Measurements from ENCODE around the gene WDCP. TPM values are rescaled to one million over a fixed set of nuclear protein-coding genes. Genes with fewer than 3 reads are reported as not detected.

The WDCP gene
- total RNA-seq, 4 donors from 2014 or later, result 6.1 to 8.1 (median 6.4) TPM

- Histone ChIP-seq H3K4me3 (peak overlapping the region; percentile 59 to 78 (median 64)), H3K9me3 (no peaks in the 10 kb centered on the region), H3K36me3 (peaks cover 0 to 46% (median 0%) of the 10 kb centered on the region in 3 donors), H3K4me1 (peaks cover 0 to 17% (median 8%) of the 10 kb centered on the region in 4 donors), H3K27me3 (no peaks in the 10 kb centered on the region), H3K27ac (peak overlapping the region; percentile 90 to 96 (median 92))
- DNase-seq (ENCODE audit: low spot score in 2 of 2), result no peak
- no peak for TF ChIP-seq EP300 (IDR thresholded peaks at IDR 0.05)
- no peak for TF ChIP-seq CTCF (IDR thresholded peaks at IDR 0.05)
- no peak for TF ChIP-seq POLR2A (IDR thresholded peaks at IDR 0.05)
- WGBS, 2 donors, result 8 to 19% methylated on average over 11 of the region's 11 CpGs
Measured at GRCh38 chr2:24085200-24085489, 38.0 kb upstream of the WDCP start.

DNA sequence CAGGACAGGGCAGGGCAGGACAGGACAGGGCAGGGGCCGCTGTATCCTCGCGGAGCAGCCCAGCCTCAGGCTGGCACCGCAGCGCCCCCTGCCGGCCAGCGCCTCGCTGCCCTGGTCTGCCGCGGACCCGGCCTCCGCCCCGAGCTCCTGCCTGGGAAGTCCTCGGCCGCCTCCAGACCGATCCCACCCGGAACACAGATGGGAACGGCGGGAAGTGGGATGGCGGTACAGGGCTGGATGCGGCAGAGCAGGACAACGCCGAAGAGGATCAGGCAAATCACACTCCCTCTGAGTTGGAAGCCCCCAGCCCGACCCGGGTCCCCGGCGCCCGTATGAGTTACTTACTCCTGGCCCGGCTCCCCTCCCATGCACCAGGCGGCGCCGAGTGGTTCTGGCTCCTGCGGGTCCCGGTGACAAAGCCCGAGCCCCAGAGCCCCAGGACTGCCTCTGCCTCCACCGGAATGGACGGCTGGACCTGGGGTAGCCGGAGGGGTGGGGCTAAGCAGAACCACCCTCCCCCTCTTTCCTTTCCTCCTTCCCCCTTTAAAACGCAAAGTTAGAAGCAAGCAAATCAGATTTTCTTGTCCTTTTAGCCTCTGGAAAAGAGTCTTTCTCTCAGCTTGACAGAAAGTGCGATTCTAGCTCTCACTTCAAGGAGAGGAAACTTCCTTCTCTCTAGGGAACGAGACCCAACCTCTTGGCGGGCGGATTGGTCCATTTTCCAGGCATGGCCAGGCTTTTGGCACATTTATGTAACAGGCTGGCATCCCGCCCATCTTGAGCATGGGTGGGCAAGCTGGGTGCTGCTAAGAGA lies 37.4 kb upstream of the WDCP start, which contains the start of gene TP53I3:
Gene TP53I3, minus strand, starts transcription at position 449 of the 814 bp plus-strand sequence. CDS start 508 bp downstream, outside the sequence.
- H3K36me3 ChIP-seq, result peaks cover 0 to 50% (median 0%) of the 10 kb centered on the region in 3 donors
- H3K4me1 ChIP-seq, result peaks cover 0 to 17% (median 8%) of the 10 kb centered on the region in 4 donors
- TF ChIP-seq EP300 (IDR thresholded peaks at IDR 0.05) (peak; percentile 16 to 83), CTCF (IDR thresholded peaks at IDR 0.05) (peak; percentile 95 to 99 (median 97)), POLR2A (IDR thresholded peaks at IDR 0.05) (peak; percentile 65 to 72)
- H3K27ac ChIP-seq, result peak within 1 kb of the TSS; percentile 90 to 96 (median 92)
- H3K27me3 ChIP-seq, result no peaks in the 10 kb centered on the region
- WGBS, 2 donors, result 1% methylated on average over 30 to 33 of the region's 44 CpGs
- DNase-seq (ENCODE audit: low spot score in 2 of 2), result peak; percentile 79 to 85
- peak within 1 kb of the TSS; percentile 59 to 78 (median 64) for H3K4me3 ChIP-seq
- no peaks in the 10 kb centered on the region for H3K9me3 ChIP-seq

GRCh38 chr2:24083567-24084385 lies 36.6 kb upstream of the WDCP start:
- Histone ChIP-seq H3K27me3 (no peaks in the 10 kb centered on the region), H3K27ac (peak overlapping the region; percentile 90 to 96 (median 92)), H3K9me3 (no peaks in the 10 kb centered on the region), H3K36me3 (peaks cover 0 to 56% (median 0%) of the 10 kb centered on the region in 3 donors), H3K4me3 (peak overlapping the region; percentile 59 to 78 (median 64)), H3K4me1 (peaks cover 0 to 17% (median 8%) of the 10 kb centered on the region in 4 donors)
- WGBS, 2 donors, result 12 to 19% methylated on average over 11 of the region's 30 CpGs
- TF ChIP-seq CTCF (IDR thresholded peaks at IDR 0.05) (no peak), POLR2A (IDR thresholded peaks at IDR 0.05) (no peak), EP300 (IDR thresholded peaks at IDR 0.05) (no peak)
- DNase-seq (ENCODE audit: low spot score in 2 of 2), result no peak

- DNase-seq (ENCODE audit: low spot score in 2 of 2), result no peak
- peak overlapping the region in 2 of 4 donors; percentile 62 to 66 for H3K4me3 ChIP-seq
- H3K36me3 ChIP-seq, result peaks cover 0 to 56% (median 0%) of the 10 kb centered on the region in 3 donors
- no peaks in the 10 kb centered on the region for H3K27me3 ChIP-seq
- H3K9me3 ChIP-seq, result no peaks in the 10 kb centered on the region
- H3K27ac ChIP-seq, result peak overlapping the region; percentile 90 to 96 (median 92)
- TF ChIP-seq CTCF (IDR thresholded peaks at IDR 0.05) (no peak), POLR2A (IDR thresholded peaks at IDR 0.05) (no peak), EP300 (IDR thresholded peaks at IDR 0.05) (no peak)
- H3K4me1 ChIP-seq, result peaks cover 0 to 24% (median 8%) of the 10 kb centered on the region in 4 donors
- WGBS, 2 donors, result 77 to 83% methylated on average over 7 to 8 of the region's 8 CpGs
Measured at GRCh38 chr2:24082787-24083566, 35.8 kb upstream of the WDCP start.

Data from tibial nerve (tissue), 4 donors.